ENCODE results near the gene PANK1. TPM values are rescaled to one million over a fixed set of nuclear protein-coding genes. Genes with fewer than 3 reads are reported as not detected.
"Not testable (repeated sequence)": the region's sequence is repeated elsewhere in the genome, so short reads cannot be mapped to it uniquely, and the experiment has no call there.

PANK1 gene
- total and polyA plus RNA-seq, 5 experiments from 2014 or later, result 0.24 to 1.9 (median 0.41) TPM

GRCh38 chr10:89553064-89553734, 91.8 kb downstream of the PANK1 start:
- POLR2A ChIA-PET, result interaction anchor here (0.6 kb wide), 1 partner anchor 304 kb away, joined by 6 read pairs; no protein-coding TSS in a partner anchor
- H3K27me3 Mint-ChIP-seq, result peaks cover 0 to 15% (median 8%) of the 10 kb centered on the region in 5 donors
- DNase-seq (no peak), ATAC-seq (no peak)
- H3K9me3 Mint-ChIP-seq, result no peaks in the 10 kb centered on the region
- no peak overlapping the region for H3K4me3 Mint-ChIP-seq
- no peaks in the 10 kb centered on the region for H3K4me1 Mint-ChIP-seq
- H3K36me3 Mint-ChIP-seq, result no peaks in the 10 kb centered on the region
- H3K27ac Mint-ChIP-seq, result no peak overlapping the region

GRCh38 chr10:89552213-89552612, 92.8 kb downstream of the PANK1 start:
- H3K9me3 Mint-ChIP-seq, result no peaks in the 10 kb centered on the region
- H3K4me3 Mint-ChIP-seq, result no peak overlapping the region
- H3K27me3 Mint-ChIP-seq, result peaks cover 0 to 12% (median 4%) of the 10 kb centered on the region in 5 donors
- ATAC-seq (no peak), DNase-seq (no peak)
- no peak overlapping the region for H3K27ac Mint-ChIP-seq
- no peaks in the 10 kb centered on the region for H3K4me1 Mint-ChIP-seq
- no peaks in the 10 kb centered on the region for H3K36me3 Mint-ChIP-seq
- POLR2A ChIA-PET, result no interaction called here

- no peak for ATAC-seq
- no peak overlapping the region for H3K4me3 Mint-ChIP-seq
- POLR2A ChIA-PET, result no interaction called here
- H3K36me3 Mint-ChIP-seq, result no peaks in the 10 kb centered on the region
- H3K9me3 Mint-ChIP-seq, result no peaks in the 10 kb centered on the region
- peaks cover 0 to 10% (median 3%) of the 10 kb centered on the region in 5 donors for H3K27me3 Mint-ChIP-seq
- no peaks in the 10 kb centered on the region for H3K4me1 Mint-ChIP-seq
- no peak for DNase-seq
- H3K27ac Mint-ChIP-seq, result no peak overlapping the region
Measured at GRCh38 chr10:89550509-89550908, 94.5 kb downstream of the PANK1 start.

DNA sequence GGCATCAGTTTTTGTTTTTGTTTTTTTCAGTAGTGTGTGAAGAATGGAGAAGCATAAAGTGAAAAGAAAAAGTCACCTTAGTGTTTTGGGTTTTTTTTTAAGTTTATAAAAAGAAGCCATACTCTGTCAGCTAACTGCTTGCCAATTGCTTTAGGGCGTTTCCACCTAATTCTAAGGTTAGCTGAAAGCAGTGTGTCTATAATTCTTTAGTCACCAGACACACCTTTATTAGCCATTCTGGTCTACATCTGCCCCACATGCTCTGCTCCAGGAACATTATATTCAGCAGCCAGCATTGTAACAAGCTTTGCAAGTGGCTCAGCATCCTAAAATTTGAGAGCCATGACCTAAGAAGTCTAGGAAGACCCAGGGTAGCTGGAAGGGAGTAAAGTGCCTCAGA, 95.5 kb downstream of the PANK1 start:
- DNase-seq (no peak), ATAC-seq (no peak)
- Mint-ChIP-seq H3K4me1 (no peaks in the 10 kb centered on the region), H3K36me3 (no peaks in the 10 kb centered on the region), H3K9me3 (no peaks in the 10 kb centered on the region), H3K4me3 (no peak overlapping the region), H3K27me3 (peaks cover 0 to 10% (median 3%) of the 10 kb centered on the region in 5 donors), H3K27ac (no peak overlapping the region)
- POLR2A ChIA-PET, result no interaction called here

- POLR2A ChIA-PET, result no interaction called here
- H3K9me3 Mint-ChIP-seq, result no peaks in the 10 kb centered on the region
- no peak for ATAC-seq
Measured at GRCh38 chr10:89548673-89549072, 96.4 kb downstream of the PANK1 start.

DNA sequence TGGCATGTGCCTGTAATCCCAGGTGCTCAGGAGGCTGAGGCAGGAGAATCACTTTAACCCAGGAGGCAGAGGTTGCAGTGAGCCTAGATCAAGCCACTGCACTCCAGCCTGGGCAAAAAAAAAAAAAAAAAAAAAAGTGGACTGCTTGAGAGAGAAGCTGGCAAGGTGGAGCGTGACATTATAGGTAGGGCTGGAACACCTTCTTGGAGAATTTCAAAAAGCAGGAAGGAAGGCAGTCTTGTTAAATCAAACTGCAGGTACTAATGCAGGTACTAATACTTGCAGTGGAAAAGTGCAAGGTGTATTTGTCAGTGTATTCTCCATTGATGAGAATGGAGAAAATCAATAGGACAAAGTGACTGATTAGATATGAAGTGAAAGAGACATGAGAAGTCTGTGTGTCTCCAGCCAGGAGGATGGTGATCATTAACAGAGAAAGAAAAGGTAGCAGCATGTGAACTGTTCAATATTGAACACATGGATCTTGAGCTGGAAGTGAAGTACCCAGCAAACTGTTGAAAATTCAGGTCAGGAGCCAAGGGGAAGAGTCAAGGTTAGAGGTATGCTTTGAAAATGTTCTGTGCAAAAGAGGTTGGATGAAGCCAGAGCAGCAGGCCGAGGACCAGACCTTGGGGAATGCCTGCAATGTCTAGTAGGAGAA, 97.1 kb downstream of the PANK1 start:
- POLR2A ChIA-PET, result no interaction called here
- no peaks in the 10 kb centered on the region for H3K36me3 Mint-ChIP-seq
- ATAC-seq, result no peak
- no peaks in the 10 kb centered on the region for H3K4me1 Mint-ChIP-seq
- H3K27ac Mint-ChIP-seq, result no peak overlapping the region
- no peaks in the 10 kb centered on the region for H3K9me3 Mint-ChIP-seq
- H3K4me3 Mint-ChIP-seq, result no peak overlapping the region
- DNase-seq, result no peak
- H3K27me3 Mint-ChIP-seq, result peaks cover 0 to 10% (median 3%) of the 10 kb centered on the region in 5 donors

More at GRCh38 chr10:89548673-89549072, 96.4 kb downstream of the PANK1 start:
- Mint-ChIP-seq H3K36me3 (no peaks in the 10 kb centered on the region), H3K27me3 (peaks cover 0 to 10% (median 3%) of the 10 kb centered on the region in 5 donors), H3K27ac (no peak overlapping the region), H3K4me1 (no peaks in the 10 kb centered on the region), H3K4me3 (no peak overlapping the region)
- DNase-seq, result no peak

DNA sequence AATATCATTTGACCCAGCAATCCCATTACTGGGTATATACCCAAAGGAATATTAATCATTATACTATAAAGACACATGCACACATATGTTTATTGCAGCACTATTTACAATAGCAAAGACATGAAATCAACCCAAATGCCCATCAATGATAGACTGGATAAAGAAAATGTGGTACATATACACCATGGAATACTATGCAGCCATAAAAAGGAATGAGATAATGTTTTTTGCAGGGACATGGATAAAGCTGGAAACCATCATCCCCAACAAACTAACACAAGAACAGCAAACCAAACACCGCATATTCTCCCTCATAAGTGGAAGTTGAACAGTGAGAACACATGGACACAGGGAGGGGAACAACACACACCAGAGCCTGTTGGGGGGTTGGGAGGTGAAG, 98.4 kb downstream of the PANK1 start:
- DNase-seq, H3K4me3 Mint-ChIP-seq, H3K4me1 Mint-ChIP-seq, ATAC-seq, H3K36me3 Mint-ChIP-seq, POLR2A ChIA-PET, H3K9me3 Mint-ChIP-seq, H3K27ac Mint-ChIP-seq: not testable (repeated sequence)
- H3K27me3 Mint-ChIP-seq, result peaks cover 6 to 15% (median 10%) of the 10 kb centered on the region in 5 donors

DNA sequence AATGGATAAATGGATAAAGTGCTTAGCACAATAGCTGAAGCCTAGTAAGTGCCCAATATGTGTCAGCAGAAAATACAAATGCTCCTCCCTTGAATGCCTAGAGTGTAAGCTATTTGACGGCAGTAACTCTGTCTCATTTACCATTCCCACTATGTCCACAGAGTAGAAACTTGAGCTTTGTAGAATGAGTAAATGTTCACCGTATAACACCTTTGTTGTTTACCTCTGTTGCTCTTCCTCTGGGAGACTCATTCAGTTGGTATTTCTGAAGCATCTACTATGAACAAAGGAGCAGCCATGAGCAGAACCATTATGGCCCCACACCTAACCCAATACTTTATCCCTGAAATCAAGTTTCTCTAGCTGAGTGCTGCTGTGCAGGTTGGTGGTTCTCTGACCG, 101.2 kb downstream of the PANK1 start:
- peaks cover 15 to 32% (median 26%) of the 10 kb centered on the region in 5 donors for H3K27me3 Mint-ChIP-seq

DNA sequence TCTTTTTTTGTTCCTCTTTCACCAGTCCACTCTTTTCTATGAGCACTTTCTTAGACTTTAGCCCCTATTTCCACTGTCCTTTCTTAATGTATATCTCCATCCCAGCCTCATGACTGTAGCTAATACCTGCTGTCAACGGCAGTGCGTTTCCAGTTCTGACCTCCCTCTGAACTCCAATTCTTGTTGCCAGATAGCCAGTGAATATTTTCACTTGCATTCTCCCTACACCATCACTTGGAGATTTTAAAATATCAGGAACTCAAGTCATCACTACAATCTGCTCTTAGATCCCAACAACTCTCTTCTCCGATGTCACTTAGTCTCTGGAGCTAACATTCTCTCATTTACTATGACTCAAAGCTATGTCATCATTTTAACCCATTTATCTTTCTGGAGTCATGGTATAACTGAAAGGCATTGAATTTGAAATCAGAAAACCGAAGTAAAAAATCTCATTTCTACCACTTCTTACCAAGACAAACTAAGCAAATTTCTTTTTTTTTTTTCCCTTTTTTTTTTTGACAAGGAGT, 104.6 kb downstream of the PANK1 start:
- DNase-seq (no peak), ATAC-seq (no peak)
- no peak overlapping the region for H3K4me3 Mint-ChIP-seq
- H3K27ac Mint-ChIP-seq, result no peak overlapping the region
- H3K27me3 Mint-ChIP-seq, result peaks cover 29 to 50% (median 36%) of the 10 kb centered on the region in 5 donors
- peaks cover 0 to 7% (median 3%) of the 10 kb centered on the region in 4 donors for H3K4me1 Mint-ChIP-seq
- H3K9me3 Mint-ChIP-seq, result no peaks in the 10 kb centered on the region
- POLR2A ChIA-PET, result no interaction called here
- no peaks in the 10 kb centered on the region for H3K36me3 Mint-ChIP-seq

More for the DNA sequence above, 101.2 kb downstream of the PANK1 start:
- DNase-seq (no peak), ATAC-seq (no peak)
- Mint-ChIP-seq H3K36me3 (no peaks in the 10 kb centered on the region), H3K27ac (no peak overlapping the region), H3K4me1 (no peaks in the 10 kb centered on the region), H3K9me3 (no peaks in the 10 kb centered on the region), H3K4me3 (no peak overlapping the region)
- POLR2A ChIA-PET, result interaction anchor here (0.6 kb wide), 1 partner anchor 170 kb away, joined by 5 read pairs; no protein-coding TSS in a partner anchor

- H3K27me3 Mint-ChIP-seq, result peaks cover 41 to 66% (median 58%) of the 10 kb centered on the region in 5 donors
- H3K36me3 Mint-ChIP-seq, result peaks cover 0 to 3% (median 0%) of the 10 kb centered on the region in 3 donors
- ATAC-seq (no peak), DNase-seq (no peak)
- H3K27ac Mint-ChIP-seq, result no peak overlapping the region
- POLR2A ChIA-PET, result interaction anchor here (0.6 kb wide), 1 partner anchor 50 kb away, joined by 3 read pairs; no protein-coding TSS in a partner anchor
- H3K4me1 Mint-ChIP-seq, result peaks cover 4 to 15% (median 9%) of the 10 kb centered on the region in 4 donors
- H3K9me3 Mint-ChIP-seq, result peaks cover 0 to 3% (median 0%) of the 10 kb centered on the region in 9 donors
- H3K4me3 Mint-ChIP-seq, result peak overlapping the region in 1 of 10 donors; percentile 4
Measured at GRCh38 chr10:89537364-89537763, 107.7 kb downstream of the PANK1 start.

DNA sequence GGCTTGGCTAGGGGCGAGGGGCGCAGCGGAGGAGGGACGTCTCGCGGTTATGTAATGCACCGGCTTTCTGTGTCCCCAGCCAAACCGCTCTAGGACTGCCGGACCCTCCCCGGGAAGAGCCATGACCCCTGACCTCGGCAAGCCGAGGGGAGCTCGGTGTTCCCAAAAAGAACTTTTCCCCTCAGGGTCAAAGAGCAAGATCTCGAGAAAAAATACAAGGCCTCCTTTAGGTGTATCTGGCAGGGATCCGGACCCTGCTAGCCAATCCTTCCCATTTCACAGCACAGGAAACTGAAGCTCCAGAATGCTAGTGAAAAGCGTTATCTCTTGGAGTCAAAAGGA, 109.1 kb downstream of the PANK1 start:
- Mint-ChIP-seq H3K27ac (peak overlapping the region in 1 of 10 donors; percentile 71), H3K27me3 (peaks cover 47 to 70% (median 63%) of the 10 kb centered on the region in 5 donors), H3K4me1 (peaks cover 4 to 15% (median 9%) of the 10 kb centered on the region in 4 donors), H3K4me3 (peak overlapping the region in 5 of 10 donors; percentile 12 to 69 (median 41)), H3K36me3 (peaks cover 0 to 3% (median 0%) of the 10 kb centered on the region in 3 donors), H3K9me3 (peaks cover 0 to 3% (median 0%) of the 10 kb centered on the region in 9 donors)
- DNase-seq (no peak), ATAC-seq (no peak)
- POLR2A ChIA-PET, result no interaction called here

DNA sequence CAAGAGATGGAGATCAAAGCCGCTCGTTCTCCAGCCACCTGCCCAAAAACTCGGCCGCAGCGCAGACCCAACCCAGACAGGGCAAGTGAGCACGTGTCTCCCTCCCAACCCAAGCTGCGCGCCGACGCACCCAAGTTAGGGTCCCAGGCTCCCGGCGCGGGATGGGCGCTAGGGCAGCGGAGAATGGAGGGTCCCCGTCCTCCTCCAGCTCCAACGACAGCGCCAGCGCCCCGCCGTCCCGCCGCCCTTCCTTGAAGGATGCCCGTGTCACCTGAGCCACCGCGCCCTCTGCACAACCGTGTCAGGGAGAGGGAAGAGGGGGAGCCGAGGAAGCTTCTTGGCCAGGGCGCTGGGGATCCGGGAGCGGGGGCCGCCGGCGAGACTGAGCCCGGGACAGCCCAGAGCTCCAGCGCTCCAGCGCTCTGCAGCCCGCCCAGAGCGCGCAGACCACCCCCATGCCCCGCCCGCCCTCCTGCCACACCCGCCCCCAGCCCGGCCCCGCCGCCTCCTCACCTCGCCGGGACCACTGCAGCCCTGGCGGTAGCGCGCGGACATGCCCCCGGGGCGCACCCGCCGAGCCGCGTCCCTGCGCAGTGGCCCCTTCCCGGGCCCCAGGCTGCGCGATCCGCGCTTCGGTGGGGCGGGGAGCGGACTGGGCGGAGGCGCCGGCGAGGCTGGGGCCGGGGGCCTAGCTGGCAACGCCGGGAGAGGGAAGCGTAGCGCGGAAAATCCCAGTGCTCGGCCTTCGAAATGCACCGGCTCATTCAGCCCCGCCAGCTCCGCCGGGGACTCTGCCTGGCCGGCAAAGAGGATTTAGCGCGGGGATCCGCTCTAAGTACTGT, 109.7 kb downstream of the PANK1 start, which contains the start of gene SLC16A12:
Gene SLC16A12 (minus strand): TSS at position 424 of the 842 bp plus-strand sequence. CDS start 73,016 bp downstream, outside the sequence.
- peaks cover 4 to 15% (median 9%) of the 10 kb centered on the region in 4 donors for H3K4me1 Mint-ChIP-seq
- peaks cover 0 to 3% (median 0%) of the 10 kb centered on the region in 3 donors for H3K36me3 Mint-ChIP-seq
- POLR2A ChIA-PET, result no interaction called here
- H3K27me3 Mint-ChIP-seq, result peaks cover 43 to 70% (median 61%) of the 10 kb centered on the region in 5 donors
- DNase-seq (no peak), ATAC-seq (no peak)
- peaks cover 0 to 3% (median 0%) of the 10 kb centered on the region in 9 donors for H3K9me3 Mint-ChIP-seq
- peak within 1 kb of the TSS in 1 of 10 donors; percentile 71 for H3K27ac Mint-ChIP-seq
- peak within 1 kb of the TSS in 5 of 10 donors; percentile 36 to 69 (median 42) for H3K4me3 Mint-ChIP-seq
